AG04449 (cell line): ENCODE data around the gene ARHGEF11.

ENCODE experiments used
- CTCF ChIA-PET: fragments of 350-600 bp; formaldehyde crosslinking; extraction: SDS; loops from one replicate; lab custom pipeline; 2021; ENCODE audit warnings: antibody characterized with exemption; lab: Yijun Ruan, JAX
- POLR2A ChIA-PET: fragments of 400-600, 350-600 bp; formaldehyde crosslinking; extraction: SDS; loops from one replicate; lab custom pipeline; 2020; ENCODE audit warnings: antibody characterized with exemption, inconsistent platforms; lab: Yijun Ruan, JAX
- DNase-seq: peaks from one replicate; pipeline ENCODE4 v3.0.0-alpha.2; 2010; ENCODE audit warnings: low read depth, low spot score
- H3K4me3 ChIP-seq: 2 replicates; pipeline ENCODE4 v1.5.1; 2011; ENCODE audit warnings: low read depth, mild to moderate bottlenecking, control low read depth, low read length
- TF ChIP-seq, protein P1 (sequence below): IDR thresholded peaks from one replicate; pipeline ENCODE4 v1.5.1; 2011; ENCODE audit warnings: mild to moderate bottlenecking, moderate library complexity, low read length, control low read depth, inconsistent platforms; ENCODE audit not compliant: insufficient read depth; ENCODE audit errors: missing control alignments

ARHGEF11 gene

DNA sequence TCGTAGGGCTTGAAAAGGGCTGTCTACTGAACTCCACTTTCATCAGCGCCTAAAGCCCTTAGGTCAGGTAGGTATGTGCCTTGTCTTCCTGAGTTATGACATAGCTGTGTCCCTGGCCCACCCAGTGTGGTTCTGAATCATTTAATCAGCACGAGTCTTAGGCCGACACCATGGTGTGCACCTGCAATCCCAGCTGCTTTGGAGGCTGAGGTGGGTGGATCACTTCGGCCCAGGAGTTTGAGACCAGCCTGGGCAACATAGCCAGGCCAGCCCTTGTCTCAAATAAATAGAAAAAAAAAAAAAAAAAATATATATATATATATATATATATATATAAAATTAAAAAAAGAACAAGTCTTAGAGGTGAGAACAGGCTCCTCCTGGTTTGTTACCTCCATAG is 109.4 kb downstream of the ARHGEF11 start:
- no peak overlapping the region for H3K4me3 ChIP-seq
- ChIA-PET POLR2A (no interaction called here), CTCF (interaction anchor here (0.6 to 2.6 kb wide), 6 partner anchors 8 to 309 kb away, joined by 4 to 13 read pairs (median 6); no protein-coding TSS in a partner anchor)
- no peak for DNase-seq
- TF ChIP-seq, protein P1, sequence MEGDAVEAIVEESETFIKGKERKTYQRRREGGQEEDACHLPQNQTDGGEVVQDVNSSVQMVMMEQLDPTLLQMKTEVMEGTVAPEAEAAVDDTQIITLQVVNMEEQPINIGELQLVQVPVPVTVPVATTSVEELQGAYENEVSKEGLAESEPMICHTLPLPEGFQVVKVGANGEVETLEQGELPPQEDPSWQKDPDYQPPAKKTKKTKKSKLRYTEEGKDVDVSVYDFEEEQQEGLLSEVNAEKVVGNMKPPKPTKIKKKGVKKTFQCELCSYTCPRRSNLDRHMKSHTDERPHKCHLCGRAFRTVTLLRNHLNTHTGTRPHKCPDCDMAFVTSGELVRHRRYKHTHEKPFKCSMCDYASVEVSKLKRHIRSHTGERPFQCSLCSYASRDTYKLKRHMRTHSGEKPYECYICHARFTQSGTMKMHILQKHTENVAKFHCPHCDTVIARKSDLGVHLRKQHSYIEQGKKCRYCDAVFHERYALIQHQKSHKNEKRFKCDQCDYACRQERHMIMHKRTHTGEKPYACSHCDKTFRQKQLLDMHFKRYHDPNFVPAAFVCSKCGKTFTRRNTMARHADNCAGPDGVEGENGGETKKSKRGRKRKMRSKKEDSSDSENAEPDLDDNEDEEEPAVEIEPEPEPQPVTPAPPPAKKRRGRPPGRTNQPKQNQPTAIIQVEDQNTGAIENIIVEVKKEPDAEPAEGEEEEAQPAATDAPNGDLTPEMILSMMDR: no peak

DNA sequence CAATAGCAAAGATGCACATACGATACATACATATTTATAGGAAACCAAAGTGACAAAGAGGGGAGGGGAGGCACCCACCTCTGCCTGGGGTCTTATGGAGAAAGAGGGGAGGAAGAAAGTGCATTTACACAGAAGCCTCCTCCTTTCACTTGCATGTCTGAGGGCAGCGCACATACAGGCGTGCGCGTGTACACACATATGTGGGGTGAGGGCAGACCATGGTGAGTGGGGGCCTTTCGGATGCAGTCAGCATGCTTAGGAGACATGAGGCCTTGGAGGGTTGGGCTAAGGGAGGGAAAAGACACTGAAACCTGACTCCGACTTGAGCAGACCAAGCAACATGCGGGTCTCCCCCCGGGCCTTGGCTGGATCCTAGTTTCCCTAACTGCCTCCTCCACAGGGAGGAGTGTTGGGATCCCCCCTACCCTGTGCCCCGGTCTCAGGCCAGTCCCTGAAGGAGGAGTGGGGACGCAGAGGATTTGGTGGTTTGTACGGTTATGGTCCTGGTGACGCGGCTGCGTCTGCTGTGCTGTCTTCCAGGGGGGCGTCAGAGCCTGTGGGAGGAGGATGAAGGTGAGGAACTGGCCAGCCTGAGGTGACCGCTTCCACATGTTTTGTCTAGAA is 109.9 kb downstream of the ARHGEF11 start:
- no peak for DNase-seq
- ChIA-PET CTCF (interaction anchor here (1.1 to 4.5 kb wide), 3 partner anchors 8 to 45 kb away, joined by 3 to 45 read pairs (median 13); no protein-coding TSS in a partner anchor), POLR2A (no interaction called here)
- no peak overlapping the region for H3K4me3 ChIP-seq
- TF ChIP-seq, protein P1: no peak

DNA sequence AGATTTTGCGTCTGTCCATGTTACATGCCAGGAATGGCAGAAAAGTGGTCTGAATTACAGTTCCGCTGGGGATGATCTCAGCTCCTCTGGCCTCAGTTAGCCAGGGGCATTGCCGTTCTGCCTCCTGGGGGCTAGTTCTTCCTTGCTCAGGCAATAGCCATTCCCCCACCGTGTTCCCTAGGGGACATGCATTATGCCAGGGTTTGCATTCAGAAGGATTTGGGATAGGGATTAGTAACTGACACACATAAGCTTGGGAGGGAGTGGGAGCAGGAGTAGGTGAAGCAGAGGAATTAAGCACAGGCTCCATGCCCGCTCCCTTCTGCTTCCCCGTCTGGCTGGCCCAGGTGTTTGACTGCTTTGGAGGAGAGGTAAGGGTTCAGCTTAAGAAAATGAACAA is 112.4 kb downstream of the ARHGEF11 start:
- TF ChIP-seq, protein P1: no peak
- POLR2A ChIA-PET: no interaction called here
- no peak for DNase-seq
- no peak overlapping the region for H3K4me3 ChIP-seq
- CTCF ChIA-PET: interaction anchor here (0.9 to 4.5 kb wide), 6 partner anchors 10 to 207 kb away, joined by 3 to 45 read pairs (median 6); partner anchors contain the start of gene NTRK1

DNA sequence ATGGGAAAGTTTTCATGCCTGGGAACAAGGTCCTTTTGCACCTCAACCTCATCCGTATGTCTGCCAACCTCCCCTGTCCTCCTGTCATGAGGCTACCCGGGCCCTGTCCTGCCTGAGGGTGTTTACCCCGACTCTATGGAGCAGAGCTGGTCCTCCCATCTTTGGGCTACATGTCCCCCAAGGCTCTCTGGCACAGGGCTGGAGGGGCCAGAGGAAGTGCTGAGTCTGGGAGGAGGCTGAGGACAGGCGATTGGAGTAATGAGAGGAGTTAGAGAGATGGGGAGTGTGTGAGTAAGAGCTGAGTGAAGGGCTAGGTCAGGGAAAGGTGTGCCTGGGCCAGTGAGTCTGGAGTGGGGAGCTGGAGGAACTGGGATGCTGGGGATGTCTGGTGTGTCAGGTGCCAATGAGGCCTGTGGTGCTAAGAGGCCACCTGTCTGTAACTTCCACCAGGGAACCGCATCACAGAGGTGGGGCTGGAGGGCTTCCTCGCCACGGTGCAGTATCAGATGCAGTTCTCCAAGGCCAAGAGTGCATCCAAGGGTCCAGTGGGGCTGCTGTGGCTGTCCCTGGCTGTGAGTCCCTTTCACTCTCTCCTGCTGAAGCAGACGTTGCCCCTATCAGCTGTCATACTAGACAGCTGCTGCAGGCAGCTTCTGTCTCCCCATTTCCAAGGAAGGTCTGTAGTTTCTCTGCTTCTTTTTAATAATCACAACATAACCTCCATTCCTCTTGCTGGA is 113.4 kb downstream of the ARHGEF11 start:
- no peak for DNase-seq
- CTCF ChIA-PET: interaction anchor here (1.0 to 4.5 kb wide), 8 partner anchors 9 to 243 kb away, joined by 3 to 45 read pairs (median 6); partner anchors contain the start of gene LRRC71
- no peak overlapping the region for H3K4me3 ChIP-seq

DNA sequence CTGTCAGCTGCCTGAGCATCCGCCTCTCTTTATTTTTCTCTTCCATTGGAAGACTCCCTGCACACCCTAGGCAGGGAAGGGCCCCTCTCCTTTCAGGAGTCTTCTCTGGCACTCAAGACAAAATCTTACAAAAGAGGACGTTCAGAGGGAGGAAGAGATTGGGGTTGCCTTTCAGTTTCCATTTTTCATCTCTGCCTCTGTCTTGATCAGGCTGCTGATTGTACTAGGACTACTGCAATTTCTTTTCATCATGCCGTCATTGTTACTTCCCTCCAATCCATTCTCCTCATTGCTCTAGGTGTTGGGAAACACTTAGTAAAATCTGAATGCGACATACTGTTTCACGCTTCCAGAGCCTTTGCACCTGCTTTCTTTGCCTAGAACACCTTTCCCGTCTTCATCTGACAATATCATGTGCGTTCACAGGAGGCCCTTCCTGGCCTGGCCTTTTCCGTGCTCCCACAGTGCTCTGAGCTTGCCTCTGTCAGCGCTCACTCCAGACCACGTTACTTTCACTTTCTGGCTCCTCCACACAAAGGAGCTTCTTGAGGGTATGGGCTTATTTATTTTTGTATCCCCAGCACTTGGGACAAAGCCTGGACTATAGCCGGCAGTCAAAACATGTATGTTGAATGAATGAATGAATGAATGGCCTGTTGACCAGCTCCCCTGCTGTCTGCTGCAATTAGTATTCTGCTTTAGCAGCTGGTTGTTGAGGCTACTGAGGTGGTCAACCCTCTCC is 114.2 kb downstream of the ARHGEF11 start:
- CTCF ChIA-PET: interaction anchor here (1.0 to 4.5 kb wide), 8 partner anchors 8 to 242 kb away, joined by 3 to 45 read pairs (median 6); partner anchors contain the start of gene LRRC71
- POLR2A ChIA-PET: no interaction called here

More for the DNA sequence above, 113.4 kb downstream of the ARHGEF11 start:
- TF ChIP-seq, protein P1: no peak
- POLR2A ChIA-PET: interaction anchor here (0.7 kb wide), 1 partner anchor 270 kb away, joined by 4 read pairs; no protein-coding TSS in a partner anchor

More for the DNA sequence above, 114.2 kb downstream of the ARHGEF11 start:
- TF ChIP-seq, protein P1: no peak
- no peak overlapping the region for H3K4me3 ChIP-seq
- no peak for DNase-seq
